ENCODE data around the gene PLEK. TPM values are rescaled to one million over a fixed set of nuclear protein-coding genes. Genes with fewer than 3 reads are reported as not detected.

Gene PLEK
- total RNA-seq, 1 donor from 2014 or later: 0.10 TPM

DNA sequence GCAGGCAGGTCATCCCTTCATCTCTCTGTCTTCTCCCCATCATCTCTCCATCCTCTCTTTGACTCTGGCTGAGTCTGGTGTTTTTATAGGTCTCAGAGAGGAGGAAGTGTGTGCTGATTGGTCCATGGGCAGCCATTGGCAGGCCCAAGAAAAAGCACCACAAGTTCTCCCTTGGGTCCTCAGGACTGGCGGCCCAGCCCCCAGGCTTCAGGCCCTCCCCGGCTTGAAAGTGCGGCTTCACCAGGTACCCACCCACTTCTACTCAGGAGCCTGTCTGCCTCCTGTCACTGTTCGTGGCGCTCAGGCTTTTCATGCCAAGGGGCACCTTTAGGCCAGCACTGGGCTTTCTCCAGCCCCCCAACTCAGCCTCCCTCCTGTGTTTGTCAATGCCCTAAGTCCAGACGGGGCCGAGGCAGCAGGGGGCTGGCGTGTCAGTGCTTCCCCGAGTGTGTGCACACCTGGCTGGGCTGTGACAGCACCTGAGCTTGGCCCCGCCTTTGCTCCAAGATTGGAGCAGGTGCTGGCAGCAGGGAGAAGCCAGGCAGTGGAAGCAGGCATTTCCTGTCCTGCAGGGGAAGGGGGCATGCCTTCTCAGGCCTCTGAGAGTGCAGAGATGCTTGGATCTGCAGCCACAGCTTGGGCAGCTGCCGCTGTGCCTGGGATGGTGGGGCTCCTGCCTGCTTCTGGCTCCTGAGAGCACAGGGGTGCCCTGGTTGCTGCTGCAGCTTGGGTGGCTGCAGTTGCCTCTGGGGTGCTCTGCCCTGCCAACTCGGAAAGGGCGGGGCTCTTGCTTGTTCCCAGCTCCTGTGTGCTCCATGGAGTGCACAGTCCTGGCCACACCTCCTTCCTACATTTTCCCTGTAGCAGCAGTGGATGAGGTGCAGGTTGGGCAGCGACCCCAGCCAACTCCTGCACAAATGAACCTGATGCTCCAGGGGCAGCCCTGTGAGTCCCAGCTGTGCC lies 67.9 kb downstream of the PLEK start:
- no peaks in the 10 kb centered on the region for H3K36me3 Mint-ChIP-seq (ENCODE audit: insufficient read depth)
- peaks cover 28% of the 10 kb centered on the region for H3K27me3 Mint-ChIP-seq
- H3K4me3 Mint-ChIP-seq (ENCODE audit: low read depth): no peak overlapping the region
- H3K27ac Mint-ChIP-seq: no peak overlapping the region
- no peak for DNase-seq (ENCODE audit: low spot score, unreplicated experiment)
- no peaks in the 10 kb centered on the region for H3K9me3 Mint-ChIP-seq (ENCODE audit: low read depth)
- TF ChIP-seq, protein P1, sequence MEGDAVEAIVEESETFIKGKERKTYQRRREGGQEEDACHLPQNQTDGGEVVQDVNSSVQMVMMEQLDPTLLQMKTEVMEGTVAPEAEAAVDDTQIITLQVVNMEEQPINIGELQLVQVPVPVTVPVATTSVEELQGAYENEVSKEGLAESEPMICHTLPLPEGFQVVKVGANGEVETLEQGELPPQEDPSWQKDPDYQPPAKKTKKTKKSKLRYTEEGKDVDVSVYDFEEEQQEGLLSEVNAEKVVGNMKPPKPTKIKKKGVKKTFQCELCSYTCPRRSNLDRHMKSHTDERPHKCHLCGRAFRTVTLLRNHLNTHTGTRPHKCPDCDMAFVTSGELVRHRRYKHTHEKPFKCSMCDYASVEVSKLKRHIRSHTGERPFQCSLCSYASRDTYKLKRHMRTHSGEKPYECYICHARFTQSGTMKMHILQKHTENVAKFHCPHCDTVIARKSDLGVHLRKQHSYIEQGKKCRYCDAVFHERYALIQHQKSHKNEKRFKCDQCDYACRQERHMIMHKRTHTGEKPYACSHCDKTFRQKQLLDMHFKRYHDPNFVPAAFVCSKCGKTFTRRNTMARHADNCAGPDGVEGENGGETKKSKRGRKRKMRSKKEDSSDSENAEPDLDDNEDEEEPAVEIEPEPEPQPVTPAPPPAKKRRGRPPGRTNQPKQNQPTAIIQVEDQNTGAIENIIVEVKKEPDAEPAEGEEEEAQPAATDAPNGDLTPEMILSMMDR (IDR thresholded peaks at IDR 0.05; ENCODE audit: unreplicated experiment): no peak
- no peaks in the 10 kb centered on the region for H3K4me1 Mint-ChIP-seq (ENCODE audit: low read depth)

DNA sequence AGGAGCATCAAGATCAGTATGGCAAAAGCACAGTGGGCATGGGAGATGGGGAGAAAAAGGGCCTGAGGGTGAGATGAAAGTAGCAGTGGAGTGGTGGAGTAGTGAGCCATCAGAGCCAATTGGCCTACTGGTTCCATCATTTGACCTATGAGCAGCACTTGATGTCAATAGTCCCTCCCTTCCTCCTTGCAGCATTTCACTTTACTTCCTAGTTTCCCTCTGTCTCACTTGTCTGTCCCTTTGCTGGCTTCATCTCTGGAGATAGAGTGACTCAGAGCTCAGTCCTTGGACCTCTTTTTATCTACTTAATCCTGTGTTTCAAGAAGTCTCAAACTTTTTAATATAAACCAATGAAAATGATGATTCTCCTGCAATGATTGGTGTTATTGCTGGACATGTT lies 69.9 kb downstream of the PLEK start:
- TF ChIP-seq, protein P1 (IDR thresholded peaks at IDR 0.05; ENCODE audit: unreplicated experiment): no peak
- peaks cover 31% of the 10 kb centered on the region for H3K27me3 Mint-ChIP-seq
- H3K27ac Mint-ChIP-seq: no peak overlapping the region
- no peak overlapping the region for H3K4me3 Mint-ChIP-seq (ENCODE audit: low read depth)
- peaks cover 2% of the 10 kb centered on the region for H3K4me1 Mint-ChIP-seq (ENCODE audit: low read depth)
- DNase-seq (ENCODE audit: low spot score, unreplicated experiment): no peak
- H3K36me3 Mint-ChIP-seq (ENCODE audit: insufficient read depth): no peaks in the 10 kb centered on the region
- H3K9me3 Mint-ChIP-seq (ENCODE audit: low read depth): no peaks in the 10 kb centered on the region

DNA sequence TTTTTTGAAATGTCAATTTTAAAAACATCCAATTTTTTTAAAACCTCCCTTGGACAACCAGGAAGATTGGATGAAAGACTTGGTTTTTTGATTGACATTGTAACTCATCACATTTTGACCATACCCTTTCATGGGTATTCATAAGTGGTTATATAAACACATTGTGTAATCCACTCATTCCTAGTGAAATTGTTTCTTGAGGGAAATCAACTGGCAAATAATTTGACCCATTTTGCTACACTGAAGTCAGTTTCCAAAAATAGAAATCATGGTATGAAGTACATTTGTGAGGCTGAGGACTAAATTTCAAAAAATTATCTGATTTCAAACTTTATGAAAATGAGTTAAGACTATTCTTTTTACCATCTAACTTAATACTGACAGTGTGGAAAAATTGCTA lies 70.5 kb downstream of the PLEK start:
- peaks cover 8% of the 10 kb centered on the region for H3K4me1 Mint-ChIP-seq (ENCODE audit: low read depth)

DNA sequence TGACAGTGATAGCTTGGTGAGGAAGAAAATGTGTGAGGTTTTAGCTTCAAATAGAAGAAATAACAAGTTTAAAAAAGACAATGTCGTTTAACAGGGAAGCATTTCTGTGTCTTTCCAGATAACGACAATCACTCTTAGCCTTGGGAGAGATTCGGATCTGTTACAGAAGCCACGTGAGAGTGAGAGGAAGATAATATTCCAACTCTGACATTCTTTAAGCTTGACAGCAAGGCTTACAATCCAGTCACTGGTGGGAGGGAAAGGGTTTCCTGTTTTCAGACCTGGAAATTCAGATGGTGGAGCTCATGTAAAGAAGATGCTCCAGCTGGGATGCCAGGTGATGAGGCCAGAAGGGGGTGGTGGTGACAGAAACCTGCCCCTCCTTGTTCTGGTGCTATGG lies 71.2 kb downstream of the PLEK start:
- Mint-ChIP-seq H3K27me3 (peaks cover 21% of the 10 kb centered on the region), H3K4me1 (ENCODE audit: low read depth) (peaks cover 10% of the 10 kb centered on the region), H3K27ac (no peak overlapping the region), H3K4me3 (ENCODE audit: low read depth) (no peak overlapping the region), H3K9me3 (ENCODE audit: low read depth) (no peaks in the 10 kb centered on the region), H3K36me3 (ENCODE audit: insufficient read depth) (no peaks in the 10 kb centered on the region)
- TF ChIP-seq, protein P1 (IDR thresholded peaks at IDR 0.05; ENCODE audit: unreplicated experiment): no peak
- DNase-seq (ENCODE audit: low spot score, unreplicated experiment): no peak

More for the DNA sequence above, 70.5 kb downstream of the PLEK start:
- TF ChIP-seq, protein P1 (IDR thresholded peaks at IDR 0.05; ENCODE audit: unreplicated experiment): no peak
- Mint-ChIP-seq H3K27ac (no peak overlapping the region), H3K9me3 (ENCODE audit: low read depth) (no peaks in the 10 kb centered on the region), H3K36me3 (ENCODE audit: insufficient read depth) (no peaks in the 10 kb centered on the region), H3K4me3 (ENCODE audit: low read depth) (no peak overlapping the region), H3K27me3 (peaks cover 27% of the 10 kb centered on the region)
- DNase-seq (ENCODE audit: low spot score, unreplicated experiment): no peak

DNA sequence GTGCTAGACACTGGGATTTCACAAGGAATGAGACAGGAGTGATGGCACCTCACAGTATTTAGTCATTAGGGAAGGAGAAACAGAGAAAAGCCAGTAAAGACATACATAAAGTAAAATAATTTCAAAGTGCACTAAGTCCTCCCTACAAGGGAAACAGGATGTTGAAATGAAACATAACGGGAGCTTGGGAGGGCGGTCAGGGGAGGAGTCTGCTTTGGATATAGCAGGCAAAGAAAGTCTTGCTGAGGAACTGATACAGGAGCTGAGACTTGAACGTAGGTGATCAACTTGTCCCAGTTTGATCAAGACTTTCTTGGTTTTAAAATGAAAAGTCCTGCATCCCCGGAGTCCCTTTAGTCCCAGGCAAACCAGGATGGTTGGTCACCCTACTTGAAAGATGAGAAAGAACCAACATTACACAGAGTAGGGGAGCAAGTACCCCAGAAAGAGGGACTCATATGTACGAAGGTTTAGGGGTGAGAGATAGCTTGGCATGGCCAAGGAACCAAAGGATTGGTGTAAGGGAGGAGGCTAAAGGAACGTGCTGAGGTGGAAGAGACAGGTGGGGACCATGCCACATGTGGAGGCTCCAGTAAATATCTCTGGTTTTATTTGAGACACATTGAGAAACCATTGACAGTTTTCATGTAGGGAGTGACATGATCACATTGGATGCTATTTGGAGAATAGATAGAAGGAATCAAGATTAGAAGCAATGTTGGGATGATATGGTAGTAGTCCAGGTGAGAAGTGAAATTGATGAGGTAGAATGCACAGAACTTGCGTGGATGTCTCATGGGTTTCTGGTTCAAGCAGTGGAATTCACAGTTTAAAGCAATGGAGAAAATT lies 73.6 kb downstream of the PLEK start:
- Mint-ChIP-seq H3K4me3 (ENCODE audit: low read depth) (no peak overlapping the region), H3K4me1 (ENCODE audit: low read depth) (peaks cover 14% of the 10 kb centered on the region), H3K27me3 (peaks cover 25% of the 10 kb centered on the region), H3K9me3 (ENCODE audit: low read depth) (no peaks in the 10 kb centered on the region), H3K27ac (no peak overlapping the region), H3K36me3 (ENCODE audit: insufficient read depth) (no peaks in the 10 kb centered on the region)
- TF ChIP-seq, protein P1 (IDR thresholded peaks at IDR 0.05; ENCODE audit: unreplicated experiment): no peak
- no peak for DNase-seq (ENCODE audit: low spot score, unreplicated experiment)

Measured in progenitor cell of endocrine pancreas (in vitro differentiated cells).